CD14-positive monocyte (primary cell): Measurements from ENCODE around the gene CDK7. TPM values are rescaled to one million over a fixed set of nuclear protein-coding genes. Genes with fewer than 3 reads are reported as not detected.
A peak's percentile ranks its signal among the peaks of the same experiment; 100 is the strongest.

ENCODE experiments used
- DNase-seq, 3 donors: peaks; one replicate each; pipeline ENCODE4 v3.0.0-alpha.2; 2011 to 2022
- H2AFZ ChIP-seq: 2 replicates; pipeline ENCODE4 v1.6.0; 2012; ENCODE audit warnings: mild to moderate bottlenecking, low read depth, low read length, inconsistent platforms; ENCODE audit not compliant: insufficient read depth, poor library complexity, severe bottlenecking
- H3K27ac ChIP-seq, 2 donors: 1 replicate in 1 of 2; 2 replicates in 1 of 2; pipeline ENCODE4 v1.5.1; 2012 to 2013; ENCODE audit warnings: low read length in 2 of 2, control low read depth in 1 of 2, inconsistent platforms in 1 of 2, low read depth in 1 of 2, mild to moderate bottlenecking in 1 of 2
- H3K27me3 ChIP-seq, 2 donors: one replicate each; pipeline versions ENCODE4 v1.6.0 to v1.6.1; 2011 to 2013; ENCODE audit warnings: low read length in 2 of 2; ENCODE audit not compliant: control insufficient read depth in 2 of 2, insufficient read depth in 2 of 2
- H3K36me3 ChIP-seq, 2 donors: replicated peaks in 1 of 2; 1 replicate in 1 of 2; 2 replicates in 1 of 2; pipeline versions ENCODE4 v1.5.1 to v1.6.1; 2012 to 2013; ENCODE audit warnings: low read length in 2 of 2, control low read depth in 1 of 2, inconsistent platforms in 1 of 2, mild to moderate bottlenecking in 1 of 2; ENCODE audit not compliant: insufficient read depth in 2 of 2, control insufficient read depth in 1 of 2
- H3K4me1 ChIP-seq, 2 donors: 1 replicate in 1 of 2; 2 replicates in 1 of 2; pipeline versions ENCODE4 v1.5.1 to v1.6.1; 2012 to 2013; ENCODE audit warnings: low read length in 2 of 2, control low read depth in 1 of 2, inconsistent platforms in 1 of 2, mild to moderate bottlenecking in 1 of 2, moderate library complexity in 1 of 2; ENCODE audit not compliant: insufficient read depth in 2 of 2, control insufficient read depth in 1 of 2
- H3K4me2 ChIP-seq: replicated peaks from 2 replicates; pipeline ENCODE3; 2012; ENCODE audit warnings: low read length, moderate library complexity, mild to moderate bottlenecking; ENCODE audit not compliant: poor library complexity, severe bottlenecking; ENCODE audit errors: extremely low read depth
- H3K4me3 ChIP-seq, 3 experiments: fragments of 200-600 bp in 1 of 3; sonication (generic) in 1 of 3; replicated peaks in 1 of 3; 1 replicate in 2 of 3; 2 replicates in 1 of 3; pipeline ENCODE4 v1.5.1; 2011 to 2013; ENCODE audit warnings: low read length in 3 of 3, mild to moderate bottlenecking in 3 of 3, control low read depth in 2 of 3, low read depth in 2 of 3, inconsistent platforms in 1 of 3, moderate library complexity in 1 of 3
- H3K79me2 ChIP-seq: 2 replicates; pipeline ENCODE4 v1.6.0; 2012; ENCODE audit warnings: mild to moderate bottlenecking, control low read depth, inconsistent platforms, low read length, moderate library complexity; ENCODE audit not compliant: insufficient read depth
- H3K9ac ChIP-seq: 2 replicates; pipeline ENCODE4 v1.6.0; 2017; ENCODE audit warnings: low read length, mild to moderate bottlenecking; ENCODE audit not compliant: insufficient read depth, poor library complexity, severe bottlenecking
- H3K9me3 ChIP-seq, 2 donors: replicated peaks in 1 of 2; 1 replicate in 1 of 2; 2 replicates in 1 of 2; pipeline versions ENCODE4 v1.5.1 to v1.6.1; 2012 to 2013; ENCODE audit warnings: low read length in 2 of 2, control low read depth in 1 of 2; ENCODE audit not compliant: control insufficient read depth in 1 of 2, insufficient read depth in 1 of 2
- H4K20me1 ChIP-seq: 2 replicates; pipeline ENCODE4 v1.6.0; 2012; ENCODE audit warnings: mild to moderate bottlenecking, low read length, control low read depth, moderate library complexity; ENCODE audit not compliant: insufficient read depth
- H3K27ac Mint-ChIP-seq, 7 donors: one replicate each; pipeline ENCODE4 v1.8.0; 2020; ENCODE audit warnings: mild to moderate bottlenecking in 7 of 7, mixed read lengths in 7 of 7, moderate library complexity in 6 of 7, inconsistent platforms in 2 of 7
- H3K27me3 Mint-ChIP-seq, 3 donors: one replicate each; pipeline ENCODE4 v1.8.0; 2021 to 2022; ENCODE audit warnings: low read depth in 3 of 3, mild to moderate bottlenecking in 3 of 3, mixed read lengths in 3 of 3, moderate library complexity in 3 of 3, inconsistent platforms in 1 of 3
- H3K36me3 Mint-ChIP-seq, 2 donors: one replicate each; pipeline ENCODE4 v1.8.0; 2020; ENCODE audit warnings: mixed read lengths in 2 of 2, inconsistent platforms in 1 of 2, mild to moderate bottlenecking in 1 of 2
- H3K4me1 Mint-ChIP-seq: one replicate; pipeline ENCODE4 v1.8.0; 2020; ENCODE audit warnings: mild to moderate bottlenecking, mixed read lengths
- H3K4me3 Mint-ChIP-seq, 2 donors: one replicate each; pipeline ENCODE4 v1.8.0; 2020; ENCODE audit warnings: mild to moderate bottlenecking in 2 of 2, mixed read lengths in 2 of 2, moderate library complexity in 1 of 2
- H3K9me3 Mint-ChIP-seq, 7 donors: one replicate each; pipeline ENCODE4 v1.8.0; 2020 to 2022; ENCODE audit warnings: mixed read lengths in 7 of 7, mild to moderate bottlenecking in 6 of 7, moderate library complexity in 6 of 7, inconsistent platforms in 2 of 7
- WGBS: methylation state at CpG from one replicate; pipeline ENCODE4 v1.1.5; 2013; ENCODE audit warnings: missing lambda C conversion rate; ENCODE audit not compliant: insufficient coverage; 5-methylcytosine and 5-hydroxymethylcytosine counted together
- intact Hi-C, 2 donors: fragments of 100-400 bp; cut with micrococcal nuclease; formaldehyde crosslinking; loops; one replicate each; pipeline versions ENCODE4 v1.15.0 to v1.15.1; 2023
- polyA plus RNA-seq, 3 donors: library from polyadenylated mRNA; depleted of rRNA in 1 of 3; unstranded in 2 of 3; stranded (reverse) in 1 of 3; fragments of 300-500 nt in 2 of 3; fragments of >200 nt in 1 of 3; fragmentation: Illumina TruSeq in 2 of 3; gene quantifications; 1 replicate in 2 of 3; 2 replicates in 1 of 3; pipeline ENCODE4 v1.2.3, GENCODE V29; 2012 to 2021
- TF ChIP-seq, protein P1 (sequence below): fragments of 200-600 bp; IDR thresholded peaks from one replicate; pipeline ENCODE4 v1.8.0; 2022; ENCODE audit warnings: antibody characterized with exemption, mild to moderate bottlenecking

CDK7 gene
- polyA plus RNA-seq, 3 donors = 12.4 to 20.4 (median 14.4) TPM

DNA sequence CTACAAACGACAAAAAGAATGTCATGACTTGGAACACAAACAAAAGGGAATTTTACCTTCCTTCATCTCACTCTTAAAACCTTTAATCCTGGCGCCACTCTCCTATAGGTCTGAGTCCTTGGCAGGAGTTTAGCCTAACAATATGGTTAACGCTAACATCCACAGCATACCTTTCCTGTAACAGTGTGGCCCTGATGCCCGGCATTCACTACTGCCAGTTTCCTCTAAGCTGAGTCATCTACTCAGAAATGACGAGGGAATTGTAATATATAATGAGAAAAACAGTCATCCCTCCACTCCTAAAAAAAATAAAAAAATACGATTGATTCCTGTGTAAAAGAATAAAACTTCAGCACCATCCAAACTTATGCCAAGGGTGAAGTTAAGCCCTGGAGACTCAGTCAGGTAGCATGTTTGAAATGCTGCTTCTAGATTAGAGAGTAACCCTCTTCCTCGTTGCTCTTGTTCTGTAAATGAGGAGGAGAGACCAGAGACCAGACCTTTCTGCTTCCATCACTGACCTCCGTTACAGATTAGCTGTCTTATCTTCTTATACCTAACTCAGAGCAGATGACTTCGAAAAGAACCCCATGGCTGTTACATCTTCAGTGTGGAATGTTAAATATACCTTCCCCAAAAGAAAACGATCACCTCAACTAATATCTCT, 60.5 kb downstream of the CDK7 start:
- H3K27ac ChIP-seq = peak overlapping the region in 1 of 2 donors; percentile 45
- no peaks in the 10 kb centered on the region for H3K27me3 Mint-ChIP-seq
- H3K4me3 ChIP-seq = no peak overlapping the region
- intact Hi-C loops = no loop called here
- H3K79me2 ChIP-seq = no peaks in the 10 kb centered on the region
- H3K4me1 Mint-ChIP-seq = peaks cover 6% of the 10 kb centered on the region
- H4K20me1 ChIP-seq = no peaks in the 10 kb centered on the region
- H3K9me3 Mint-ChIP-seq = no peaks in the 10 kb centered on the region
- H3K36me3 ChIP-seq = peaks cover 19 to 43% of the 10 kb centered on the region in 2 donors
- TF ChIP-seq, protein P1, sequence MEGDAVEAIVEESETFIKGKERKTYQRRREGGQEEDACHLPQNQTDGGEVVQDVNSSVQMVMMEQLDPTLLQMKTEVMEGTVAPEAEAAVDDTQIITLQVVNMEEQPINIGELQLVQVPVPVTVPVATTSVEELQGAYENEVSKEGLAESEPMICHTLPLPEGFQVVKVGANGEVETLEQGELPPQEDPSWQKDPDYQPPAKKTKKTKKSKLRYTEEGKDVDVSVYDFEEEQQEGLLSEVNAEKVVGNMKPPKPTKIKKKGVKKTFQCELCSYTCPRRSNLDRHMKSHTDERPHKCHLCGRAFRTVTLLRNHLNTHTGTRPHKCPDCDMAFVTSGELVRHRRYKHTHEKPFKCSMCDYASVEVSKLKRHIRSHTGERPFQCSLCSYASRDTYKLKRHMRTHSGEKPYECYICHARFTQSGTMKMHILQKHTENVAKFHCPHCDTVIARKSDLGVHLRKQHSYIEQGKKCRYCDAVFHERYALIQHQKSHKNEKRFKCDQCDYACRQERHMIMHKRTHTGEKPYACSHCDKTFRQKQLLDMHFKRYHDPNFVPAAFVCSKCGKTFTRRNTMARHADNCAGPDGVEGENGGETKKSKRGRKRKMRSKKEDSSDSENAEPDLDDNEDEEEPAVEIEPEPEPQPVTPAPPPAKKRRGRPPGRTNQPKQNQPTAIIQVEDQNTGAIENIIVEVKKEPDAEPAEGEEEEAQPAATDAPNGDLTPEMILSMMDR = no peak
- H3K4me2 ChIP-seq = no peak overlapping the region
- no peaks in the 10 kb centered on the region for H3K27me3 ChIP-seq
- H3K36me3 Mint-ChIP-seq = peaks cover 25 to 28% of the 10 kb centered on the region in 2 donors
- H3K9me3 ChIP-seq = no peaks in the 10 kb centered on the region
- no peaks in the 10 kb centered on the region for H3K4me1 ChIP-seq
- H3K27ac Mint-ChIP-seq = peak overlapping the region in 3 of 7 donors; percentile 41 to 66 (median 55)
- no peak overlapping the region for H2AFZ ChIP-seq
- H3K9ac ChIP-seq = no peak overlapping the region
- 69% methylated on average over 3 of the region's 10 CpGs for WGBS
- H3K4me3 Mint-ChIP-seq = no peak overlapping the region
- no peak for DNase-seq

DNA sequence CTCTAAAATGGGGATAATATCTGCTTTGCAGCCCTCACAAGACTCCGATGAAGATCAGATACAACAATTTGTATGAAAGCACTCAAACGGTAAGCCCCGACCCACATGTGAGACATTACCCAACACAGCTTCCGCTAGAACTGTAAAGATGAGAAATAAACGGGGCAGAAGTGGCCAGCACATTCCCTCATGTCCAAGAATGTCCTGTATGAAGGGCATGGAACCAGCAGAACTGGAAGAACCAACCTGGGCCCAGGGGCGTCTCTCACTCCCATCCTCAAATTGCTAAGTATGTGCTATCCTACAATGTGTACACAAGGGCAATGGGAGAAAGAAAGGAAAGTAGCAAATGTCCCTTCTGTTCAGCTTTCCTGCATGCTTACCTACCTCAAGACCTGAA, 64.9 kb downstream of the CDK7 start:
- H3K27ac ChIP-seq = no peak overlapping the region
- H3K9me3 ChIP-seq = no peaks in the 10 kb centered on the region
- TF ChIP-seq, protein P1 = no peak
- H3K9me3 Mint-ChIP-seq = no peaks in the 10 kb centered on the region
- H3K27me3 Mint-ChIP-seq = no peaks in the 10 kb centered on the region
- no peak overlapping the region for H3K4me3 Mint-ChIP-seq
- DNase-seq = no peak
- no peaks in the 10 kb centered on the region for H3K79me2 ChIP-seq
- intact Hi-C loops = no loop called here
- no peak overlapping the region for H3K9ac ChIP-seq
- H3K4me1 Mint-ChIP-seq = peaks cover 6% of the 10 kb centered on the region
- no peaks in the 10 kb centered on the region for H3K27me3 ChIP-seq
- no peak overlapping the region for H2AFZ ChIP-seq
- H3K4me2 ChIP-seq = no peak overlapping the region
- no peaks in the 10 kb centered on the region for H4K20me1 ChIP-seq
- H3K36me3 Mint-ChIP-seq = peaks cover 27% of the 10 kb centered on the region in 2 donors
- H3K4me3 ChIP-seq = no peak overlapping the region
- 77% methylated on average over 5 of the region's 6 CpGs for WGBS
- peak overlapping the region in 1 of 7 donors; percentile 9 for H3K27ac Mint-ChIP-seq
- peaks cover 8 to 20% of the 10 kb centered on the region in 2 donors for H3K36me3 ChIP-seq
- H3K4me1 ChIP-seq = no peaks in the 10 kb centered on the region
